GM18520 (cell line): ENCODE measurements around the gene UEVLD.

Experiments used
- ATAC-seq: cut with Tn5 transposase; IDR thresholded peaks from one replicate; pipeline ENCODE4 v1.9.1; 2021; ENCODE audit not compliant: unreplicated experiment

Gene UEVLD

DNA sequence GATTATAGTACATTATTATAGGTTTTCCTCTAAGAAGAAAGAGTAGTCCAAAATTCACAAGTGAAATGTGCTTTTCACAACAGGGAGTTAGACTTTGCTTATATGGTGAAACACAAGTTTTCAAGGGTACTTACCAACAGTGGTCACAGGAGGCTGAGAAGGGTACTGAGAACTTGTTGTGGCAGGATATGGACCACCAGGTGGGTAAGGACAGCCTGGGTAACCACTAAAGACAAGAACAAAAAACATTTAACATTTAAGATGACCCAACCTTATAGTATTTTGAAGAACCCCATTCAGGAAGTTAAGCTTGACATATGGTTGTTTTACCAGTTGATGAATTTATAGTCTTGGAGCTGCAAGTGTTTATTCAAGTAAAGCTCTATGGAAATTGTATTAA is 86.2 kb downstream of the UEVLD start:
- ATAC-seq: no peak

GRCh38 chr11:18501629-18502028 is 86.9 kb downstream of the UEVLD start:
- ATAC-seq: no peak

GRCh38 chr11:18498039-18498438 is 90.5 kb downstream of the UEVLD start:
- ATAC-seq: no peak

- ATAC-seq: no peak
Measured at GRCh38 chr11:18495703-18496102, 92.8 kb downstream of the UEVLD start.

DNA sequence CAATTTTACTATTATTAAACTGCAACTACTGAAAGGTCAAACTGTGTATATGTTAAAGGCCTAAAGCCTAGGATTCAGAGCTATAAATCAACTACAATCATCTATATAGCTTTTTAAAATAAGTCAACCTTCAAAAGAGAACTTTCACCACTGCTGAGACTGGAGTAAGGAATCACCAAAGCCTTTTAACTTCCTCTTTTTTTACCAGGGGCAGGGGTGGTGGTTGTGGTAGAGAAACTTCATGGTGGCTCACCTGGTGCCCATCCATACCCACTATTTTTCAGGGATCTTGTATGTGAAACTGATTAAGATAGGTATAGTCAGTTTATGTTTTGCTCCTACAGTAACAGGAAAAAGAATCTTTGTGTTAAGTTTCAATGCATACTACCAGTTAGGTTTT is 93.3 kb downstream of the UEVLD start:
- ATAC-seq: no peak

- ATAC-seq: no peak
Measured at GRCh38 chr11:18493310-18493709, 95.2 kb downstream of the UEVLD start.

GRCh38 chr11:18492888-18493287 is 95.6 kb downstream of the UEVLD start:
- ATAC-seq: no peak

- ATAC-seq: no peak
Measured at GRCh38 chr11:18491924-18492323, 96.6 kb downstream of the UEVLD start.

DNA sequence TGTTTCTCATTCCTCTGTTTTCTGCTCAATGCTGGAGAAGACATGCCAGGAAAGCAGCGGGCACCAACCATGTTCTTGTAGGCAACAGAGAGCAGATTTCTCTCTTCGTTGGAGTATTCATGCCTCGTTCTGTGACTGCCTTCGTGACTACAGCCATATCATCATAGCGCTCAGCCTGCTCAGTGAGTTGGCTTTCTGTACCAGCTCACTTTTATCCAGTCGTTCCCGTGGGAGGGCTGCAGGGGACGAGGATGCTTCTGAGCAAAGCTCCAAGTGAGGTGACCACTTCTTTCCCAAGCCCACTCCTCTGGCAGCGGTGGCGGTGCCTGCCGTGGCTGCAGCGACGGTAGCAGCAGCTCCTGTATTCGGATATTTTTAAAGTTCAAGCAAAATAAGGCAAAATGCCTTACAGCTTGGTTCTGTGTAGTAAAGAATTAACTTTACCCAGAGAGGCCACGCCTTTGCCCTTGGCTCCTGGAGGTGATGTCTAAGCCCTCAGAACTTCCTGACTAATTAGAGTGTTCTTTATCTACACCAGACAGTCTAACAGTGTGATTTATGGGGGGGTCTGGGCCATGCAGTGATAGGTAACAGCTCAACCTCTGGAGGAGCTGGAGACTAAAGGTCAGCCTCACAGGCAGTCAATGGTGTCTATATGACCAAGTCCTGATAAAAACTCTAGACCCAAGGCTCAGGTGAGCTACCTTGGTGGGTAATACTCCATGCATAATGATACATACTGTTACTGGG is 97.6 kb downstream of the UEVLD start:
- no peak for ATAC-seq

DNA sequence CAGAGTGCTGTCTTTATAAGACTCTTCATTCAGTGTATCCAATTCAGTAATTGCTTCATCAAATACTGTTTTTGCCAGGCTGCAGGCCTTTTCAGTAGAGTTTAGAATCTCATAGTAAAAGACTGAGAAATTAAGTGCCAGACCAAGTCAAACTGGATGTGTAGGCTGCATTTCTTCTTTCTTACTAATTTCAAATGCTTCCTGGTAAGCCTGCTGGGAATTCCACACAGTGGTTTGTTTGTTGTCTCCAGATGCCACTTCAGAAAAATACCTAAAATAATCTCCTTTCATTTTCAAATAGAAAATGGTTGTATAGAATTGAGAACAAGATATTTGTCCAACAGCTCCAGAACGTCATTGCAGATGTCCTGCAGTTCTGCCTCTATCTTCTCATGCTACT is 98.2 kb downstream of the UEVLD start:
- no peak for ATAC-seq

GRCh38 chr11:18485913-18486528 is 102.5 kb downstream of the UEVLD start:
- ATAC-seq: no peak
